Neuronal stem cell (in vitro differentiated cells): Measurements from ENCODE around the gene COPS9.

Experiments
- DNase-seq: peaks from one replicate; pipeline ENCODE4 v3.0.0-alpha.2; 2013; ENCODE audit warnings: low spot score
- H2AFZ ChIP-seq: one replicate; pipeline ENCODE4 v1.6.1; 2013; ENCODE audit warnings: mild to moderate bottlenecking, low read length, inconsistent platforms
- H2AK5ac ChIP-seq: 2 replicates; pipeline ENCODE4 v1.6.1; 2013; ENCODE audit warnings: low read depth, mild to moderate bottlenecking, inconsistent platforms, low read length, moderate library complexity, mixed read lengths
- H2BK120ac ChIP-seq: 2 replicates; pipeline ENCODE4 v1.6.1; 2013; ENCODE audit warnings: low read depth, mild to moderate bottlenecking, inconsistent platforms, low read length, moderate library complexity, mixed read lengths
- H2BK12ac ChIP-seq: one replicate; pipeline ENCODE4 v1.6.1; 2013; ENCODE audit warnings: low read length, inconsistent platforms
- H2BK15ac ChIP-seq: 2 replicates; pipeline ENCODE4 v1.6.1; 2013; ENCODE audit warnings: mild to moderate bottlenecking, low read length, inconsistent platforms, mixed read lengths
- H2BK5ac ChIP-seq: one replicate; pipeline ENCODE4 v1.6.1; 2013; ENCODE audit warnings: inconsistent platforms, mild to moderate bottlenecking, low read length, moderate library complexity
- H3K14ac ChIP-seq: one replicate; pipeline ENCODE4 v1.6.1; 2013; ENCODE audit warnings: low read length, inconsistent platforms
- H3K18ac ChIP-seq: 2 replicates; pipeline ENCODE4 v1.6.1; 2013; ENCODE audit warnings: low read length, inconsistent platforms
- H3K23ac ChIP-seq: 2 replicates; pipeline ENCODE4 v1.6.1; 2013; ENCODE audit warnings: low read depth, mild to moderate bottlenecking, mixed read lengths, low read length, inconsistent platforms; ENCODE audit not compliant: poor library complexity
- H3K27ac ChIP-seq: replicated peaks from 3 replicates; pipeline ENCODE4 v1.5.1; 2013; ENCODE audit warnings: low read length, inconsistent platforms
- H3K27me3 ChIP-seq, 3 experiments: 2 replicates each; pipeline ENCODE4 v1.6.1; 2013; ENCODE audit warnings: low read length in 3 of 3, mild to moderate bottlenecking in 2 of 3, inconsistent platforms in 1 of 3, low read depth in 1 of 3, mixed read lengths in 1 of 3, moderate library complexity in 1 of 3; ENCODE audit not compliant: control insufficient read depth in 3 of 3, insufficient read depth in 3 of 3
- H3K36me3 ChIP-seq, 2 donors: replicated peaks in 1 of 2; 2 replicates each; pipeline ENCODE4 v1.6.1; 2013; ENCODE audit warnings: low read length in 2 of 2; ENCODE audit not compliant: control insufficient read depth in 2 of 2, insufficient read depth in 2 of 2
- H3K4ac ChIP-seq: 2 replicates; pipeline ENCODE4 v1.6.1; 2013; ENCODE audit warnings: inconsistent platforms, mild to moderate bottlenecking, low read length, moderate library complexity
- H3K4me1 ChIP-seq, 2 donors: 1 replicate in 1 of 2; 2 replicates in 1 of 2; pipeline ENCODE4 v1.6.1; 2013; ENCODE audit warnings: low read length in 2 of 2, low read depth in 1 of 2; ENCODE audit not compliant: control insufficient read depth in 2 of 2, insufficient read depth in 1 of 2
- H3K4me2 ChIP-seq: one replicate; pipeline ENCODE4 v1.6.1; 2013; ENCODE audit warnings: mild to moderate bottlenecking, low read length, inconsistent platforms; ENCODE audit not compliant: insufficient read depth, poor library complexity, severe bottlenecking
- H3K4me3 ChIP-seq, 2 donors: 2 replicates each; pipeline ENCODE4 v1.5.1; 2013; ENCODE audit warnings: low read length in 2 of 2, mild to moderate bottlenecking in 2 of 2, inconsistent platforms in 1 of 2, moderate library complexity in 1 of 2
- H3K79me1 ChIP-seq: one replicate; pipeline ENCODE4 v1.6.1; 2013; ENCODE audit warnings: low read depth, mild to moderate bottlenecking, inconsistent platforms, low read length, moderate library complexity
- H3K9ac ChIP-seq: one replicate; pipeline ENCODE4 v1.6.1; 2013; ENCODE audit warnings: mild to moderate bottlenecking, low read depth, low read length, inconsistent platforms; ENCODE audit not compliant: poor library complexity
- H3K9me3 ChIP-seq, 2 donors: replicated peaks in 1 of 2; 2 replicates each; pipeline versions ENCODE3 to v1.6.1; 2013; ENCODE audit warnings: low read length in 2 of 2, mild to moderate bottlenecking in 2 of 2, inconsistent platforms in 1 of 2, low read depth in 1 of 2, mixed read lengths in 1 of 2, moderate library complexity in 1 of 2; ENCODE audit not compliant: control insufficient read depth in 2 of 2, insufficient read depth in 1 of 2
- H4K8ac ChIP-seq: one replicate; pipeline ENCODE4 v1.6.1; 2013; ENCODE audit warnings: low read depth, mild to moderate bottlenecking, inconsistent platforms, low read length, moderate library complexity
- H4K91ac ChIP-seq: one replicate; pipeline ENCODE4 v1.6.1; 2013; ENCODE audit warnings: low read length, low read depth, mild to moderate bottlenecking, inconsistent platforms; ENCODE audit not compliant: poor library complexity
- WGBS, 2 donors: extraction: QIAGEN DNeasy Blood & Tissue Kit; methylation state at CpG; one replicate each; pipeline ENCODE4 v1.1.7; 2013; ENCODE audit warnings: missing lambda C conversion rate in 2 of 2, mixed read lengths in 1 of 2; ENCODE audit not compliant: insufficient read length in 2 of 2, insufficient replicate concordance in 1 of 2; ENCODE audit errors: extremely low coverage in 2 of 2; 5-methylcytosine and 5-hydroxymethylcytosine counted together

Gene COPS9

DNA sequence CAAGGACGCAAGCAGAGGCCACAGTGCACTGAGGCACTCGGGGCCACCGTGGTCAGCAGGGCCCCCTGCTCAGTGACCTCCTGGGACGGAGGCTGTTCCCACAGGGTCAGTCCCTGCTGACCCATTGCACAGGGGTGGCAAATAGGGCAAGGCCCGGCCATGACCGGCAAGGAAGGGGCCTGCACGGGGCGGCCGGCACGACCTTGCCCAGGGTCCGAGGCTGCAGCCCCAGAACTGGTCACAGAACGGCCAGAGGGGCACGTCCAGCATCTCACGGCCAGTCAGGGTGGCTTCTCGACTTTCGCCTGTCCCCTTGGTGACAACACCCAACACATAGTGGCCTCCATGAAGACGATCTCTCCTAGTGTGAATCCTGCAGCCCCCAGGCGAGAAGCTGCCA, 31.9 kb upstream of the COPS9 start:
- no peak overlapping the region for H3K4me2 ChIP-seq

DNA sequence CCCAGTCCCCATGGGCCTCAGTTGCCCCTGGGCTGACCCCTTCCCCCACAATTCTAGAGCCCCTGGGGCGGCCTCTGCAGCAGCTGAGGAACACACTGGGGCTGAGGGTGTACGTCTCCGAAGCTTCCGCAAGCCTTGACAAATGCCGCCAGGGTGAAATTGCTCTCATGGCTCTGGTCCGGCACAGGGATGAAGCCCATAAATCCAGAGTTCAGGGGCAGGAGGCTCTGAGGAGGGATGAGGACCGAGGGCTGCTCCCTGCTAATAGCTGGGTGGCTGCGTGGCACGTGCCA, 31.4 kb upstream of the COPS9 start:
- Histone ChIP-seq H3K4ac (no peak overlapping the region), H3K9me3 (peaks cover 0 to 9% of the 10 kb centered on the region in 2 donors), H2AFZ (no peak overlapping the region), H3K27me3 (peaks cover 0 to 4% (median 0%) of the 10 kb centered on the region in 3 experiments), H4K91ac (no peak overlapping the region), H3K4me2 (no peak overlapping the region), H2BK5ac (peak overlapping the region; percentile 29), H4K8ac (no peak overlapping the region), H3K4me1 (peaks cover 4 to 10% of the 10 kb centered on the region in 2 donors), H3K9ac (no peak overlapping the region), H3K18ac (peak overlapping the region; percentile 65), H2BK15ac (peak overlapping the region; percentile 72), H3K27ac (no peak overlapping the region), H3K23ac (no peak overlapping the region), H3K79me1 (peaks cover 3% of the 10 kb centered on the region), H2AK5ac (peak overlapping the region; percentile 82), H3K4me3 (no peak overlapping the region), H3K36me3 (peaks cover 0 to 5% of the 10 kb centered on the region in 2 donors), H2BK12ac (no peak overlapping the region), H3K14ac (no peak overlapping the region), H2BK120ac (no peak overlapping the region)
- no peak for DNase-seq
- WGBS, 2 donors, result no CpG with 5 or more reads among the region's 9 CpGs

More for the DNA sequence above, 31.9 kb upstream of the COPS9 start:
- no peak overlapping the region for H2AFZ ChIP-seq
- H2BK12ac ChIP-seq, result no peak overlapping the region
- peaks cover 0 to 9% of the 10 kb centered on the region in 2 donors for H3K9me3 ChIP-seq
- no peak overlapping the region for H3K23ac ChIP-seq
- H3K4ac ChIP-seq, result no peak overlapping the region
- H3K14ac ChIP-seq, result no peak overlapping the region
- no CpG with 5 or more reads among the region's 18 CpGs for WGBS, 2 donors
- H3K18ac ChIP-seq, result peak overlapping the region; percentile 69
- H4K8ac ChIP-seq, result no peak overlapping the region
- H4K91ac ChIP-seq, result peak overlapping the region; percentile 28
- H3K4me3 ChIP-seq, result no peak overlapping the region
- peak overlapping the region; percentile 82 for H2AK5ac ChIP-seq
- peak overlapping the region; percentile 29 for H2BK5ac ChIP-seq
- H3K27me3 ChIP-seq, result peaks cover 0 to 4% (median 0%) of the 10 kb centered on the region in 3 experiments
- peak overlapping the region; percentile 78 for H2BK15ac ChIP-seq
- peak overlapping the region; percentile 25 for H2BK120ac ChIP-seq
- peaks cover 4 to 10% of the 10 kb centered on the region in 2 donors for H3K4me1 ChIP-seq
- no peak for DNase-seq
- H3K27ac ChIP-seq, result no peak overlapping the region
- peaks cover 0 to 5% of the 10 kb centered on the region in 2 donors for H3K36me3 ChIP-seq
- peaks cover 3% of the 10 kb centered on the region for H3K79me1 ChIP-seq
- no peak overlapping the region for H3K9ac ChIP-seq

DNA sequence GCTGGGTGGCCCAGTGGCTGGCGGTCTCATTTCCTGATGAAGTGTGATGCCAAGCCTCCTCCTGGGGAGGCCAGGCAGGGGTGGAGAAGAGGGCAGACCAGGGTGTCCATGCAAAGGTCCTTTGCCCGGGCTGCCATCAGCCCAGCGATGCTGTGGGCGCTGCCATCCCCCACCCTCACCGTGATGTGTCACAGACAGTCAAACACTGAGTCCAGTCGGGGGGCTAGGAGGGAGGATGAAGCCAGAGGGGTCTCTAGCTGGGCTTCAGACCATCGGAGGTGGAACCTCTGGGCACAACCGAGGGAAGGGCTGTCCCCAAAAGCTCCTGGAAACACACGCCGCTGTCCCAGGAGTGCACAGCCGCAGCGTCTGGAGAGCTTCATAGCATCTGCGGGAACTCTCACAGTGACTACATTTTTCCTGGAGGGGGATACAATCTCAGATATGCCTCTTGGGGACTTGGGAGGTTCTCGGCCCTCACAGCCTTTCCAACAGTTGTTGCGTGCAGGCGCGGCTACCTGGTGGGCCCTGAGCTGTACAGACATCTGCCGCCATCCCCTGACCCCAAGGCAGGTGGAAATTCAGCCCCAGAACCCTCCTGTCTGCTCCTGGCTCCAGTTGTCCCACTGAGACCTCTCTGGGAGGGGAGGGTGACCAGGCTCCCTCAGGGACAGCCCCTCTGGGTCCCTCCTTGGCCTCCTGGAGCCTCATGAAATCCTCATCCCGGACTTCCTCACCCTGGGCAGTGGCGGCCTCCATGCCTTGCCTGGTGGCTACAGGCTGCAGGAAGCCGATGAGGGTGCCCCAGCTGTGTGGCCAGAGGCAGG, 30.9 kb upstream of the COPS9 start:
- Histone ChIP-seq H3K23ac (peak overlapping the region; percentile 59), H3K9ac (no peak overlapping the region), H3K14ac (no peak overlapping the region), H3K4ac (no peak overlapping the region), H2BK15ac (peak overlapping the region; percentile 72), H3K4me2 (no peak overlapping the region), H4K8ac (no peak overlapping the region), H2BK120ac (no peak overlapping the region), H3K4me3 (no peak overlapping the region), H3K27me3 (peaks cover 0 to 4% (median 0%) of the 10 kb centered on the region in 3 experiments), H2AK5ac (peak overlapping the region; percentile 82), H3K4me1 (peaks cover 4 to 10% of the 10 kb centered on the region in 2 donors), H3K9me3 (peaks cover 0 to 9% of the 10 kb centered on the region in 2 donors), H3K18ac (peak overlapping the region; percentile 65), H3K36me3 (peaks cover 0 to 5% of the 10 kb centered on the region in 2 donors), H2AFZ (no peak overlapping the region), H3K27ac (no peak overlapping the region), H2BK5ac (peak overlapping the region; percentile 29), H3K79me1 (peaks cover 3% of the 10 kb centered on the region), H2BK12ac (no peak overlapping the region), H4K91ac (no peak overlapping the region)
- WGBS, 2 donors, result no CpG with 5 or more reads among the region's 21 CpGs
- DNase-seq, result no peak

DNA sequence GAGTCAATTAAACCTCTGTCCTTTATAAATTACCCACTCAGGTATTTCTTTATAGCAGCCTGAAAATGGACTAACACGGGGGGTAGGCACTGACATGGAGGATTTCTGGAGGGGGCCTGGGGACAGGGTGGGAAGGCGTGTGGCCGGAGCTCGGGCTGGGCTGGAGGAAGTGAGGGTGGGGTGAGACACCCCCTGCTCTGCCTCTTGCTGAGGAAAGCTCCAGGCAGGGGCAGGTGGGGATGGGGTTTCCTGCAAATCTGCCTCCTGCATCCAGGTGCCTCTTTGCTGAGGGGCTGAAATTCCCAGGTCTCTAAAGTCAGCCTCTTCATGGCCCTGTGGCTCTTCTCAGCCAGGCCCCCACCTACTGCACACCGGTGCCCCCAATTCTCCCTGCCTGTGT, 30.1 kb upstream of the COPS9 start:
- Histone ChIP-seq H2BK120ac (no peak overlapping the region), H2BK15ac (peak overlapping the region; percentile 93), H3K79me1 (peaks cover 3% of the 10 kb centered on the region), H4K8ac (no peak overlapping the region), H3K23ac (no peak overlapping the region), H3K14ac (no peak overlapping the region), H3K4me3 (no peak overlapping the region), H2AK5ac (no peak overlapping the region), H4K91ac (no peak overlapping the region), H3K4me1 (peaks cover 4 to 10% of the 10 kb centered on the region in 2 donors), H3K9me3 (peaks cover 0 to 6% of the 10 kb centered on the region in 2 donors), H3K4me2 (no peak overlapping the region), H3K27me3 (peaks cover 0 to 4% (median 0%) of the 10 kb centered on the region in 3 experiments), H3K18ac (peak overlapping the region; percentile 45), H3K9ac (no peak overlapping the region), H3K36me3 (peaks cover 0 to 5% of the 10 kb centered on the region in 2 donors), H2AFZ (no peak overlapping the region), H2BK12ac (no peak overlapping the region), H3K27ac (no peak overlapping the region), H3K4ac (no peak overlapping the region), H2BK5ac (peak overlapping the region; percentile 29)
- WGBS, 2 donors, result no CpG with 5 or more reads among the region's 5 CpGs
- DNase-seq, result no peak
